EH (cell line): ENCODE measurements around the gene VWA3B.

Source experiments
- DNase-seq: peaks from one replicate; pipeline ENCODE4 v3.0.0-alpha.2; 2015; ENCODE audit warnings: low read depth

Gene VWA3B

DNA sequence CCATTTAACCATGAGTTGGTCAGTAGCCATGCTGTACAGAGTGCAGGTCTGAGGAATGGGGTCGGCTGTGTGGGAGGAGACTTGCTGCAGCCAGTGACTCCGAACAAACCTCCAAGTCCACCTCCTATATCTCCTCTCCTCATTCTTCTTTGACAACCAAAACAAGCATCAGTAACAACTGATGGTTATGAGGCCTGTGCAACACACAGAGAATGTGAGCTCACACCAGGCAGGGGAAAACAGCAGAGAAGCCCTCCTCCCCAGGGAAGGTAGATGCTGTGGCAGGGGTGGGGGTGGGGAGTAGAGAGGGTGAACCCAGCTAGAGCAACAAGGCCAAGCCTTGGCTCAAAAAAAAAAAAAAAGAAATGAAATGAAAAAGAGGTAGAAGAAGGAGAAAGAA lies 247.0 kb downstream of the VWA3B start:
- DNase-seq = peak; percentile 28

- DNase-seq = peak; percentile 97
Observed at GRCh38 chr2:98334439-98335078, 247.6 kb downstream of the VWA3B start.

DNA sequence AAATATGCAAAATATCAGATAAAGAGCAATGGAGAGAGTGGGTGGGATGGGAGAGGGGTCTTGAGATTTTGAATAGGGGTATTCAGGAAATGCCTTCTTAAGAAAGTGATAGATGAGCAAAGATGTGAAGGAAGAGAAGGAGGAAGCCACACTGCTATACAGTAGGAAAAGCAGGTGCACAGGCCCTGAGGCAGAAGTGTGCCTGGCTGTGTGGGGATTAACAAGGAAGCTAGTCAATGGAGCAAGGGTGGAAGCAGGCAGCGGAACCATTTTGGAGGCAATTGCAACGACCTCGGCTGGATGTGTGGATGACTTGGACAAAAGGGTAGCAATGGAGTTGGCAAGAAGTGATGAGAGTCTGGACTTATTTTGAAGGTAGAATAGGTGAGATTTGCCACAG lies 248.3 kb downstream of the VWA3B start:
- DNase-seq = no peak

GRCh38 chr2:98341241-98341640 lies 254.3 kb downstream of the VWA3B start:
- no peak for DNase-seq

DNA sequence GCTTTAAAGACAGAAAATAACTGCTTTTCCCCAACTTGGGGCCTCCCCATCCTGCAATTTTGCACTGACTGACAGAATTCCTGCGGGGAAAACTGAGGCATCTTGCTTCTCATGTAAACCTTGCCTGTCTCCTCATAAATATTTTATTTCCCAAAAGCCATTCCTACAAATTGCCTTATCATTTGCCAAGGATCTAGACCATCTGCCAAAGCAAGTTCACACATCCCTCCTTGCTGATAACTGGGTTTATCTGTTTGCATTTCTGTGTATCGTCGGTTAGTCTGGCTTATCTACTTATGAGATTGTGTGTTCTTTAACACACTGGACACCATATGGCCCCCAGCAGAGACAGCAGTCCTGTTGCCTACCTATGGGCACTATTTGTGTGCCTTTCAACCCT lies 256.3 kb downstream of the VWA3B start:
- no peak for DNase-seq

DNA sequence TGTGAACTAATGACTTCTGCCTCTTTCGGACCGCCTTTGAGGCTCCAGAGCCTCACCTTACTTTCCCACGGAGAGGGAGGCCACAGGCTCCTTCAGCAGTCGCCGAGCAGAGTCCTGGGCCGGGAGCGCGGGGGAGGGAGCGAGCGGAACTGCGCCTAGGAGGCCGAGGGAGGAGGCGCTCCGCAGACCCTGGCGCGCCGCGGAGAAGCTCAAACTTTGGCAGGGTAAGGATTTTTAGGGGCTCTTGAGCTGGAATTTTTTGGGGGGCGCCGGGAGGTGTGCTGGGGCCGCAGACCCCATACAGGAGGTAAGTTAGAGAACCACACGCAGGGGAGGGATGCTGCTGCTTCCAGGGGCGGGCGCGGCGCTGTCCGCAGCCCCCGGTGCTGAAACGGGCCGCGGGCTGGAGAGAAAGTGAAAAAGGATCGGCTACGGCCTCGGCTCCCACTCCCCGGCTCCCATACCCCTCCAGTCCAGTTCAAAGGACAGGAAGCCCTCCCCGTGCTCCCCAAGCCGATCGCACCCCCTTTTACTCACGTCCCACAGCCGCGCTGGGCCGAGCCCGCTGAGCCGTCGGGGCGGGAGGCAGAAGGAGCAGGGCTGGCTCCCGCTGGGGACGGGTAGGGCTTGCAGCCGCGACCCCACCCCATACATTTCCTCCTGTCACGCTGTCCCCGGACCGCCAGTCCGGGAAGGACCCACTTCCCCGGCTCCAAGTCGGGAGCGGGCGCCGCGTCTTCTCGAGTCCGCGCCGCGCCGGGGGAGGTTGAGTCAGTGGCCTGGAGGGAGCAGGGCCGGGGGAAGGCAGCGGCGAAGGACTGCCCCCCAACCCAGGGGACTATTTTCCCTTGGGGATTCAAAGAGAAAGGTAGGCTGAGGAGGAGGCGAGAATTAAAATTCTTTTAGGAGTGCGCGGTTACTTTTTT lies 259.6 kb downstream of the VWA3B start, which contains the start of gene CNGA3:
Gene CNGA3, plus strand, starts transcription at position 146 of the 926 bp plus-strand sequence. CDS start 23,520 bp downstream, outside the sequence.
- DNase-seq = peak; percentile 34

DNA sequence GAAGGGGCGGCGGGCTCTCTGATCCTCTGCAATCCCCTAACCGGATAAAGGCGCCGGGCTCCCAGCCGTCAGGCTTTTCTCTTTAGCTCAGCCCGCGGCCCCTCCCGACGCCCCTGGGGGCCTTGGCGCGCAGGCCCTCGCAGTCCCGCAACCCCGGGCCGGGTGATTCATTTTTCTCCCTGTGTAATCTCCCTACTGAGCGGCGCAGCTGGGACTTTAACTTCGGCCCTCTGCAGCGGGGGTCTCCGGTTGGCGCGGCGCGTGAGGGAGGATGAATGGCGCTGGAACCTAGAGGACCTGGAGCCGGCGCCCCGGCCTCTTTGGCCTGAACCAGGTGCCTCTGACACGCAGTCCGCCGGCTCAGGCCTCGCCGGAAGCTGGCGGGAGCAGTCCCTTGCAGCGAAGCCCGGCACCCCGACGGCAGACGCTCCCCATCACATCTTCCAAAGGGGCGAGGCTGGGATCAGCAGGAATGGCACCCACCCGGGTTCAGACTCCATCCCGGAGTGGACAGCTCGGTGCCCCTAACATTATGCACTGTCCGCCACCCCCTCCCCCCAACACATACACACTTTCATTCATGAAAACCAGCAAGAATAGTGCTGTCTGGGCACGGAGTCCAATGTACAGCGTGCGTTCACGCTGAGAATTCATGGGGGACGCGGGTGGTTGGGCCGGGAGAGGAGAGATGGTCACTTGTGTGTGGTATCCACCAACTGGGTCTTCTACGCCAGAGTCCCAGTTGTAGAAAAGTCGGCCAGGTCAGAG lies 260.5 kb downstream of the VWA3B start:
- DNase-seq = no peak

- peak; percentile 1 for DNase-seq
Observed at GRCh38 chr2:98348066-98348561, 261.1 kb downstream of the VWA3B start.

GRCh38 chr2:98350411-98350810 lies 263.4 kb downstream of the VWA3B start:
- no peak for DNase-seq

- no peak for DNase-seq
Observed at GRCh38 chr2:98355881-98356280, 268.9 kb downstream of the VWA3B start.

DNA sequence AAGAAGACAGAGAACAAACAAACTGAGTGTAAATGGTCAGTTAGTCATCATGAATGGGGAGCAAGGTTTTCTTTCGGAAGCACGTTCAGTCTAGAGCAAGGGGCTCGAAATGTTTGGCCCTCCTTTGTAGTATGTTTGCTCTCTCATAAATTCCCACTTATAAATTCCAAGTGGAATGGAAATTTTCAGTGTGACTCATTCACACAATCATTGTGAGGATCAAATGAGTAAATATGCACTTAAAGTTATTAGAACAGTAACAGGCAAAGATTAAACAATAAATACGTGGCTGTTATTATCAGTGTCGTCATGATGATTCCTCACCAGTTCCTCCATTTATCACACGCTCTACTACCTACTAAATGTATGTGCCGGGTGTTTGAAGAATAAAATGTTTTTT lies 269.8 kb downstream of the VWA3B start:
- DNase-seq = no peak

- no peak for DNase-seq
Observed at GRCh38 chr2:98357849-98358248, 270.9 kb downstream of the VWA3B start.

- DNase-seq = no peak
Observed at GRCh38 chr2:98359986-98360385, 273.0 kb downstream of the VWA3B start.
